Tibial artery (tissue), 4 donors: ENCODE results near the gene TINAGL1.

Source experiments
- DNase-seq, 2 donors: peaks; one replicate each; pipeline ENCODE4 v3.0.0-alpha.2; 2019
- H3K27ac ChIP-seq, 2 donors: fragments of 200-600 bp; sonication (generic) in 1 of 2; 1 replicate in 1 of 2; 2 replicates in 1 of 2; pipeline ENCODE4 v1.5.1; 2018 to 2019; ENCODE audit warnings: mild to moderate bottlenecking in 1 of 2
- H3K27me3 ChIP-seq, 2 donors: fragments of 200-600 bp; sonication (generic) in 1 of 2; one replicate each; pipeline versions ENCODE4 v1.5.1 to v1.6.0; 2016 to 2019
- H3K36me3 ChIP-seq, 3 donors: fragments of 200-600 bp; sonication (generic) in 2 of 3; one replicate each; pipeline ENCODE4 v1.5.1; 2016 to 2019; ENCODE audit warnings: mild to moderate bottlenecking in 2 of 3
- H3K4me1 ChIP-seq, 4 donors: fragments of 200-600 bp; sonication (generic) in 2 of 4; 1 replicate in 3 of 4; 2 replicates in 1 of 4; pipeline ENCODE4 v1.5.1; 2016 to 2019
- H3K4me3 ChIP-seq, 2 donors: fragments of 200-600 bp; sonication (generic) in 1 of 2; 1 replicate in 1 of 2; 2 replicates in 1 of 2; pipeline ENCODE4 v1.5.1; 2018 to 2019; ENCODE audit warnings: mild to moderate bottlenecking in 2 of 2
- H3K9me3 ChIP-seq, 3 donors: fragments of 200-600 bp; sonication (generic) in 1 of 3; one replicate each; pipeline ENCODE4 v1.5.1; 2016 to 2019
- intact Hi-C: fragments of 100-400 bp; cut with DNase I; formaldehyde crosslinking; loops from one replicate; pipeline ENCODE4 v1.15.0; 2023; ENCODE audit warnings: low total_unique reads
- TF ChIP-seq, protein P1 (sequence below), 2 experiments: fragments of 200-600 bp in 1 of 2; fragments of 450-650 bp in 1 of 2; IDR thresholded peaks; one replicate each; pipeline ENCODE4 v1.5.1; 2017 to 2019; ENCODE audit warnings: antibody characterized with exemption in 2 of 2, mild to moderate bottlenecking in 1 of 2, moderate library complexity in 1 of 2

The TINAGL1 gene

DNA sequence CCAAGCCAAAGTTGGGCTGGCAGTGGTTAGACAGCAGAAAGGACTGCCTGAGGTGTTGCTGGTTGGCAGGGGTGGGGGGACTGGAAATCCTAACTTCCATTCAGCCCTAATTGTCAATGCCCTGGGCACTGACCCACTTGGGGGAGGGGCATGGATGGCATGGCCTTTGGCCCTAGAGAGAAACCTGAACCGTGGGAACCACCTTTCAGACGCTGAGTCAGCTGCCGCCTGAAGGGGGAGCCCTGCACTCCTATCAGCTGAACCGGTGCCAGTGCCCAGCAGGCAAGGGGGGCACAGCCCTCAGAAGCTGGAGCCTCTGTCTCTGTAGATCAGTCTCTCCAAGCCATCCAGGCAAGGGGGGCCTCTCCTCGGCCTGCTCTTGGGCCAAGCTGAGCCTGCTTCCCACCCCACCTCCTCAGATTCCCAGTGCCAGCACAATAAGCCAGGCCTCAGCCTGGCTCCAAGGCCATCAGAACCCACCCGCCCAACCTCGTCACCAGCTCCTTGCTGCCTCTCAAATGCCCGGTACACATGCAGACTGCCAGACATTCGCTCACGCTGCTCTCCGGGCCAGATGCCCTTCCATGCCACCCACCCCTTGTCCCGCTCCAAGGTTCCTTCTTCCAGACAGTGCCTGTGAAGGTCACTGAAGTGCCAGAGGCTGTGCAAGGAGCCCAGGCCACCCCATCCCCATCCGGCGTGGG is 11.6 kb downstream of the TINAGL1 start:
- intact Hi-C loops, result no loop called here
- Histone ChIP-seq H3K27ac (peak overlapping the region; percentile 87 to 91), H3K9me3 (no peaks in the 10 kb centered on the region), H3K36me3 (peaks cover 30 to 43% (median 37%) of the 10 kb centered on the region in 3 donors), H3K4me1 (peaks cover 0 to 97% (median 79%) of the 10 kb centered on the region in 4 donors), H3K4me3 (peak overlapping the region; percentile 3 to 55), H3K27me3 (no peaks in the 10 kb centered on the region)
- TF ChIP-seq, protein P1, sequence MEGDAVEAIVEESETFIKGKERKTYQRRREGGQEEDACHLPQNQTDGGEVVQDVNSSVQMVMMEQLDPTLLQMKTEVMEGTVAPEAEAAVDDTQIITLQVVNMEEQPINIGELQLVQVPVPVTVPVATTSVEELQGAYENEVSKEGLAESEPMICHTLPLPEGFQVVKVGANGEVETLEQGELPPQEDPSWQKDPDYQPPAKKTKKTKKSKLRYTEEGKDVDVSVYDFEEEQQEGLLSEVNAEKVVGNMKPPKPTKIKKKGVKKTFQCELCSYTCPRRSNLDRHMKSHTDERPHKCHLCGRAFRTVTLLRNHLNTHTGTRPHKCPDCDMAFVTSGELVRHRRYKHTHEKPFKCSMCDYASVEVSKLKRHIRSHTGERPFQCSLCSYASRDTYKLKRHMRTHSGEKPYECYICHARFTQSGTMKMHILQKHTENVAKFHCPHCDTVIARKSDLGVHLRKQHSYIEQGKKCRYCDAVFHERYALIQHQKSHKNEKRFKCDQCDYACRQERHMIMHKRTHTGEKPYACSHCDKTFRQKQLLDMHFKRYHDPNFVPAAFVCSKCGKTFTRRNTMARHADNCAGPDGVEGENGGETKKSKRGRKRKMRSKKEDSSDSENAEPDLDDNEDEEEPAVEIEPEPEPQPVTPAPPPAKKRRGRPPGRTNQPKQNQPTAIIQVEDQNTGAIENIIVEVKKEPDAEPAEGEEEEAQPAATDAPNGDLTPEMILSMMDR (IDR thresholded peaks at IDR 0.05), result peak; percentile 46 to 52
- DNase-seq, result peak; percentile 69 to 94

DNA sequence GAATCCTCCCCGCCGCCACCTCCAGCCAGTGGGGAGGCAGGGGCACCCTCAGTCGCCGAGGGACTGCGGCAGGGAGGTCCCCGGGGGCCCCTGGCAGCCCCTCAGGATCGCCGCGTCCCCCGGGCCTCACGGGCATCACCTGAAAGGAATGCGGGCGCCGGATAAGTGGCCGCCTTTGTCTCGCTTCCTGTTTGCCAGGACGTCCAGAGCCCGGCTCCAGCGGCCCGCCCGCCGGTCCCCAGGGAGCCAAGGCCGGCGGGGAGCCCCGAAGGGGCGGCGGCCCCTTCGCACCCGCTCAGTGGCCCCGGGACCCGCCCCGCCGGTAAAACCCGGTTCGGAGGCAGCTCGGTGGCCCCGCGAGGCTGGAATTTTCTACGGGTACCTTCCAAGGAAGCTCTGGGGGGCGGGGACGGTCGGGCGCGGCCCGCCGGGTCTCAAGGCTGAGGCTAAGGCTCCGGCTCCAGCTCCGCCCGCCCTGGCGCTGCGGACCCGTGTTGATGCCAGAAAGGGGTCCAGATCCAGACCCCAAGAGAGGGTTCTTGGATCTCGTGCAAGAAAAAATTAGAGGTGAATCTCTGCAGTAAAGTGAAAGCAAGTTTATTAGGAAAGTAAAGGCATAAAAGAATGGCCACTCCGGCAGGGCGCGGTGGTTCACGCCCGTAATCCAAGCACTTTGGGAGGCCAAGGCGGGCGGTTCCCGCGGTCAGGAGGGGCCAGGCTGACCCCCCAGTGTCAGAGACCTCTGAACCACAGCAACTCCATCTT is 12.6 kb downstream of the TINAGL1 start:
- peak overlapping the region; percentile 42 to 55 for H3K4me3 ChIP-seq
- TF ChIP-seq, protein P1 (IDR thresholded peaks at IDR 0.05), result no peak
- intact Hi-C loops, result no loop called here
- peak overlapping the region; percentile 87 to 91 for H3K27ac ChIP-seq
- peak in 1 of 2 donors; percentile 88 for DNase-seq
- H3K36me3 ChIP-seq, result peaks cover 25 to 33% (median 29%) of the 10 kb centered on the region in 3 donors
- H3K4me1 ChIP-seq, result peaks cover 0 to 97% (median 70%) of the 10 kb centered on the region in 4 donors
- no peaks in the 10 kb centered on the region for H3K9me3 ChIP-seq
- H3K27me3 ChIP-seq, result no peaks in the 10 kb centered on the region

DNA sequence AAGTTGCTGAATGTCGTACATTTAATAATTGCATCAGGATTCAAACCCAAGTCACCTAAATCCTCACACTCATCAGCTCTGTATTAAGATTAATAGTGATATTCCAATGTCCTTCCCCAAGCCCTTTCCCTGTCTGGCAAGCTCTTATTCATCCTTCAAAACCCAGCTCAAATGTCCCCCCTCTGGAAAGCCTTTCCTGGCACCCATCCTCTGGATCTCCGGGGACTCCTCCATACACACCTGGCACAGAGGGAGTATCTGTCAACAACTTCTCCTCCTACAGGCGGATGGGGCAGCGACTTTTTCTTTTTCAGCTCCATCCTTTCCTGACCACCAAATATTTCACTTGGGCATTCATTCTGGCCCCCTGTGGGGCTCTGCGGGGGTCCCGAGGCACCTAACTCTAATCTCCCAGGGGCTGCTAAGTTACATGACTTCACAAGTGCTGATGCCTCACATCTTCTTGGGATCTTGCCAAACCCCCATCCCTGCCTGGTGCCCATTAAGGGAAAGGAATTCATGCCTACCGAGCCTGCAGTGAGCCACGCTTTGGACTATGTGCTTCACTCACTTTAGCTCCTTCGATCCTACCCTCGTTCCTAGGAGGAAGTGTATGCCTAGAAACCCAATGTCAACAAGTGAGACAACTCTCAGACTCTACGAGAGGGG is 15.2 kb downstream of the TINAGL1 start:
- H3K4me1 ChIP-seq, result peaks cover 0 to 73% (median 44%) of the 10 kb centered on the region in 4 donors
- peaks cover 1 to 10% (median 6%) of the 10 kb centered on the region in 3 donors for H3K36me3 ChIP-seq
- TF ChIP-seq, protein P1 (IDR thresholded peaks at IDR 0.05), result no peak
- peak in 1 of 2 donors; percentile 83 for DNase-seq
- peak overlapping the region; percentile 77 to 87 for H3K27ac ChIP-seq
- intact Hi-C loops, result no loop called here
- no peaks in the 10 kb centered on the region for H3K27me3 ChIP-seq
- no peaks in the 10 kb centered on the region for H3K9me3 ChIP-seq
- no peak overlapping the region for H3K4me3 ChIP-seq

DNA sequence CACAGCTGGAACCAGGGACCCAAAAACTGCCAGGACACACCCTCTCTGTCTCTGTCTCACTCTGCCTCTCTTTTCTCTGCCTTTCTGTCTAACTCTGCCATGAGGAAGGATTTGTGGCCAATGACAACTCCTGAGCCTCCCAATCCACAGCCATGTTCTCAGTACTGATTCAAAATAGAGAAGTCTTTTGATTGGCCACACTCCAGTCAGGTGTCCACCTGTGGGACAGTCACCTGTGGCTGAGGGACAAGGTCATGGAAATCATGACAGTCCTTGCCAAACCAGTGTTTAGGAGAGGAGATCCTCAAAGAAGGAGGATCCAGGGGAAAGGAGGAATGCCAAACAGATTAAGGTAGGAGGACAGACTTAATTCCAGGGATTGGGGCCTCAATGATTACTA is 15.8 kb downstream of the TINAGL1 start:
- TF ChIP-seq, protein P1 (IDR thresholded peaks at IDR 0.05), result no peak
- H3K9me3 ChIP-seq, result no peaks in the 10 kb centered on the region
- no peaks in the 10 kb centered on the region for H3K27me3 ChIP-seq
- H3K4me3 ChIP-seq, result no peak overlapping the region
- peak overlapping the region; percentile 77 to 87 for H3K27ac ChIP-seq
- peaks cover 0 to 4% (median under 1%) of the 10 kb centered on the region in 3 donors for H3K36me3 ChIP-seq
- peaks cover 0 to 67% (median 38%) of the 10 kb centered on the region in 4 donors for H3K4me1 ChIP-seq
- intact Hi-C loops, result no loop called here
- no peak for DNase-seq

DNA sequence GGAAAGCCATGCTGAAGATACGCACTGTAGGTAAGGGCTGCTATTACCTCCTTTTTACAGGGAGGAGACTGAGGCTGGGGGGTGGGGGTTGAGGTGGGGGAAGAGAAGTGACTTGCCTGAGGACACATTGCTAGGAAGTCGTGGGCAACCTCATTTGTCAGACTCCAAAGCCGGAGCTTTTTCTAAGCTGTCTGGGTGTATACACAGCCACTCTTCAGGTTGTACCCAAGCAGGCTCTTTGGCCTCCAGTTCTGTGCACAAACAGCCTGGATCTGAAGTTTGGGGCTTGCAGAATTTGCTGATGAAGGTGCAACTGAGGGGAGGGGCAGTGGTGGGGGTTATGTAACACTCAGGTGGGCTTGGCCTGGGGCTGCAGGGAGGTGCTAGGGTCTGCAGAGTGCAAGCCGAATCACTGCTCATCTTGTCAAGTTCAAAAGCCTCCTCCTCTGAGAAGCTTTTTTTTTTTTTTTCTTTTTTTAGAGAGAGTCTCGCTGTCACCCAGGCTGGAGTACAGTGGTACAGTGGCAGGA is 16.9 kb downstream of the TINAGL1 start:
- DNase-seq, result peak in 1 of 2 donors; percentile 59
- Histone ChIP-seq H3K4me3 (no peak overlapping the region), H3K36me3 (no peaks in the 10 kb centered on the region)

More for the DNA sequence above, 16.9 kb downstream of the TINAGL1 start:
- intact Hi-C loops, result no loop called here
- Histone ChIP-seq H3K9me3 (no peaks in the 10 kb centered on the region), H3K27me3 (no peaks in the 10 kb centered on the region), H3K4me1 (peaks cover 0 to 57% (median 27%) of the 10 kb centered on the region in 4 donors), H3K27ac (peak overlapping the region in 1 of 2 donors; percentile 87)
- TF ChIP-seq, protein P1 (IDR thresholded peaks at IDR 0.05), result no peak
